GM18951 (cell line): Measurements from ENCODE around the gene DUOX1.
"Not testable (repeated sequence)": the region's sequence is repeated elsewhere in the genome, so short reads cannot be mapped to it uniquely, and the experiment has no call there.

Experiments
- POLR2A ChIP-seq: IDR thresholded peaks from 4 replicates; pipeline ENCODE4 v1.6.1; 2011; ENCODE audit warnings: mild to moderate bottlenecking; ENCODE audit not compliant: insufficient read length, insufficient read depth; ENCODE audit errors: extremely low read depth
- in situ Hi-C: fragments of 300-500 bp; cut with MboI; formaldehyde crosslinking; loops from one replicate; pipeline ENCODE4 v1.12.0; 2022; ENCODE audit warnings: low sequenced_read_pairs, mixed read lengths, inconsistent platforms; ENCODE audit not compliant: unreplicated experiment

DUOX1 gene

DNA sequence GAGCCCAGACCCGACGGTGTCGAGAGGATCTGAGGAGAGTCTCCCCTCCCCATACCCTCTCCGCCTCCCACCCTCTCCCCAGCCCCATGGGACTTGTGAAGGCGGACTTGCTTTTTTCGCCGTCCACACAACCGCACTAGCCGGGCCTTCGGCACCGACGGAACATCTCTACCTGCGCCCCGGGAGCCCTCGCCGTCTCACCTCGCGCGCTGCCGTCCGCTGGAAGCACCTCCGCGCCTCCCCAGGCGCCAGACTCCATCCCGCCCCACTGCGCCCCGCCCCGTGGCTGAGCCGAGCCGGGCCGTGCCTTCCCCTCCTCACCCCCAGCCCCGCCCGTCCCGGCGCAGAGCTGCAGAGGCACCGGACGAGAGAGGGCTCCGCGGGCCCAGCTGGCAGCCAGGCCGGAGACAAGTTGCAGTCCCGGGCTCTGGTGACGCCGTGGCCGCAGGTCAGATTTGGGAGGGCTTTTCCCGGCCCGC lies at the start of gene DUOX1, which contains the start of gene DUOXA1:
DUOX1 (plus strand) TSS at position 344 of the 479 bp plus-strand sequence. CDS start 1,973 bp downstream, outside the sequence.
DUOXA1 (minus strand) TSS at position 229 of the 479 bp plus-strand sequence. CDS start 6,865 bp downstream, outside the sequence.
- in situ Hi-C loops: no loop called here
- no peak for TF ChIP-seq POLR2A

DNA sequence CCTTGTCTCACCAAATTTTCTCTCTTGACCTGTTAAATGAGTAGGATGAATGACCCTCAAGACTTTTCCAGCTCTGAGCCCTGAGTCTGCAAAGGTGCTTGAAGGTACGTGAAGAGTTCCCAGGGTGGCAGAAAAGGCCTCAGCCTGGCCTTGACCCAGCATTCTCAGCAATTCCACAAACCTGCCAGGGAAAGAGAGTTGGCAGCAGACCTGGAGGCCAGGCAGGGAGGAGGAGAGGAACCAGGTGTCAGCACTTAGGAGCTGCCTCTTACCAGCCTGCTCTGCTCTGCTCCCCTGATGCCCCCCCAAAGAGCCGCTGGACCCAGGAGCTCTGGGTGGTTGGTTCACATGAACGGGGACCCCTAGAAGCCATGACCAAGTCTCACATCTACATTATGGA lies 49.2 kb upstream of the DUOX1 start:
- in situ Hi-C loops: not testable (repeated sequence)

DNA sequence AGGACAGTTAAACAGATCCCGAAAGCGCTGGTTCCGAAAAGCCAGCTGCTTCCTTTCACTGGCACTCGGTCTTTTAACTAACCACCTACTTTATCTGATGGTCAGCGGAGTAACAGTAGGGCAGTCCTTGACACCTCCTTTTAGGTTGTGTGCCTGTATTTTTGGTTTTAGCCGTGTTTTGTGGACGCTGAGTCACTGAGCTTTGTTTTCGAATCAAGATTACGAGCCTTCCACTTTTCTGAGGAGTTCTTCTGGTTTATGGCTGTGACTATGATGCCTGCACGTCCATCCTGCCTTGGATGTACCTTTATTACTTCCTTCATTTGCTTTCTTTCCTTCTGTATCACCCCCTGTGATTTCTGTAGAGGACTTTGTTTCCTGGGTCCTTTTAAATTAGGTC lies 47.4 kb upstream of the DUOX1 start:
- in situ Hi-C loops: not testable (repeated sequence)

DNA sequence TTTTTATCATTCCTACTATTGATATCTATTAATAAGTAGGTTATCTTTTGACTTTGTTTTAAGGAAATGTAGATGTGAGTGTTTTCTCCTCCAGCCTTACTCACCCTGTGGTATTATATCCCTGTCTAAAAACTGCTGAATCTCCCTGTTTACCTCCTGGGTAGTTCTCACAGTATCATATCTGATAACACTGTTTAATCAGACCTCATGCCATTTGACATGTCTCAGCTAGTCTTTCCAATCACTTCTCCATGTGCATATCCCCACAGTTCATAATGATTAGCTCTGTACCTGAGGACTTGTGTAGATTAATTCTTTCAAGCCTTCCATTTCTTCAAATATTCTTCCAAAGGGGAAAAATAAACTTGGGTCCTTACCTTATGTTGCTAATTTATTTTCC lies 46.6 kb upstream of the DUOX1 start:
- in situ Hi-C loops: no loop called here
- TF ChIP-seq POLR2A: no peak

DNA sequence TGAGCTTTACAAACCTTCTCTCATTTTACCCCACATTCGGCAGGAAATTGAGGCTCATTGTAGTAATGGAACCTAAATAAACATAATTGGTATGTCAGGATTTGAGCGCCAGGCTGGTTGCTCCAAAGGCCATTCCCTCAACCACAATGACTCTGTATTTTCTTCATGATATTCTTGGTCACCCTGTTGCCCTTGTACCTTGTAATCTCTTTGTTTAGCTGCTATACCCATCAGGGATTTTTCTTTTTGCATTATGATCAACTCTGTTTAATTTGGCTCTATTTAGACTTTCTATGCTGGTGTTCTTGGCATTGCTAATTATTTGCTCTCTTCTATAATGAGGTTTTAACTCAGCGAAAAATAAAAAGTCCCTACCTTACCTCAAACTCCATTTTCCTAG lies 45.6 kb upstream of the DUOX1 start:
- in situ Hi-C loops: no loop called here
- no peak for TF ChIP-seq POLR2A

DNA sequence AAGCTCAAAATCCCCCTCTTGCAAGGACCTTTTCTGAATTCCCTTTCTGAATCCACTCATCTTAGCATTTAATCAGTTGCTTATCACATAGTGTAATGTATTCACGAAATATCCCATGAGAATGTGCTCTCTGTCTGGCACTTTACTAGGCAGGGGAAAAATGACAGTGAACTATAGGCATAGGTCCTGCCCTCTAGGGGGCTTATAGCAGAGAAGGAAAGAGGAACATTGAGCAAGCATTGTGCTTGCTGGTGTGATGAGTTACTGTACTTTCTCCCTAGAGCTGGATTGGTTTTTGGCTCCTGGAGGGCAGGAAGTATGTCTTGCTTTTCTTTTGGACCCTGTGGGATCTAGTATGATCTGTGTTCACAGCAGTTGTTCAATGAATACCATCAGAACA lies 42.3 kb upstream of the DUOX1 start:
- in situ Hi-C loops: no loop called here
- TF ChIP-seq POLR2A: no peak

DNA sequence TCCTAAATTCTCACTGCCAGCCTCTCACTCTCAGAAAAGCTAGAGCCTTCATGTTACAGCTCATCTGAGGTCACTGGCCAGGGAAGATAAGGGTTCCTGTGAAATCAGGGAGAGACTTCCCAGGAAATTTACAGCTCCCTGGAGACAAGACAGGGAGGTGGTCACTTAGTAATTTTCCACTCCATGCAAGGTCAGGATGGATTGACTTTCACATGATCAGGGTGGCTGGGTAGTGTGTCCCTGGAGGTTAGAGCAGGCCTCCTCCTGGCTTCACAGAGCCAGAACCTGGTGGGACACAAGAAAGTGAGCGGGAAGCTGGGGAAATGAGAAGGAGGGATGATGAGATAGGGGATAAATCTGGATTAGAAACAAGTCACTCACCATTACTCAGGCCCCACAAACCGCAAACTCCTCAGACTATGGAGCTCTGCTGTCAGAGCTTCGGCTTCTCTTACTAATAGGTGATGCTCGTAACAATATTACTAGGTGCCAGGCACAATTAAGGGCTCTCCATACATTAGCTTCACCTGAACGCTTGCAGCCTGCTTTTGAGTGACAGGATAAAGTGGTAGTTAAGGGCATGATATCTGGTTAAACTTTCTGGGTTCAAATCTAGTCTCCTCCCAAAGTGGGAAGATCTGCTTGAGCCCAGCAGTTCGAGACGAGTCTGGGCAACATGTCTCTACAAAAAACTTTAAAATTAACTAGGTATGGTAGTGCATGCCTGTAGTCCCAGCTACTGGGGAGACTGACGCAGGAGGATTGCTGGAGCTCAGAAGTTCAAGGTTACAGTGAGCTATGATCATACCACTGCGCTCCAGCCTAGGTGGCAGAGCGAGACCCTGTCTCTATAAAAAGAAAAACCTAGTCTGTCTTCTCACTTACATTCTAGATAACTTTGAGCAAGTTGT lies 40.7 kb upstream of the DUOX1 start:
- in situ Hi-C loops: no loop called here
- TF ChIP-seq POLR2A: no peak

DNA sequence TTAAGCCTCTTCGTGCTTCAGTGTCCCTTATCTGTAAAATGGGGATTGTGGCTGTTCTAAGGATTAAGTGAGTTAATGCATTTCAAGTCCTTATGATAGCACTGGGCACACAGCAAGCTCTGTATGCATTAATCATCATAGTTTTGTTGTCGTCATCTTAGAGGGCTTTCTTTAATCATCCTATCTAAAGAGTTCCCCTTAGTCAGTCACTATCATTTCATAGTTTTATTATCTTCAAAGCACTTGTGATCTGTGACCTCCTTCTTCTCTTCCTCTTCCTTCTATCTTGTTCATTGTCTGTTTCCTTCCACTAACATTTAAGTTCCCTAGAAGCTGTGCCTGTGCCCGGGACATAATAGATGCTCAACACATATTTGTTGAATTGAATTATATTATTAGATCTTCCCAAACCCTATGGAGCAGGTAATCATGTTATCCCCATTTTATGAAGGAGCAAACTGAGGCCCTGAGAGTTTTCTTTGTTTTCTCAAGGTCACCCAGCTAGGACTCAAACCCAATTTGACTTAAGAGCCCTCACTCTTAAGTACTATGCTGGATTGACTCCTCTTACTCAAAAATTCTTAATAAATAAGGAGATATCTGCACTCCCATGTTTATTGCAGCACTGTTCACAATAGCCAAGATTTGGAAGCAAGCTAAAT lies 40.0 kb upstream of the DUOX1 start:
- no peak for TF ChIP-seq POLR2A
- in situ Hi-C loops: no loop called here

DNA sequence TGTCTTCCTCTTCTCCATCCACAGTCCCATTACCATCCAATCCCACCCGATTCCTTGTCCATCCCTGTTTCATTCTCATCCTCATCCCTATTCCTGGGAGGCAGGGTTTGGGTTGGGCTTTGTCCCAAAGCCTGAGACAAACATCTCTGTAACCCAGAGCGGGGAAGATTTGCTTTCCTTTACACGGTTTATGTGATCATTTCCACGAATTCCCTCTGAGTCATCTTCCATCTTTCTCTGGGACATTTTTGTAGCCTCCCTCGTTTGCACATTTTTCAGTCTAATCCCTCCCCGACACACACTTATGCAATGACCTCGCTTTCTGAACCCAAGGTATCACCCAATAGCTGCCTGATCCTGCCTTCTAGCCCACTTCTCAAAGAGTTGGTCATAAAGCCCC lies 38.6 kb upstream of the DUOX1 start:
- TF ChIP-seq POLR2A: no peak
- in situ Hi-C loops: no loop called here

DNA sequence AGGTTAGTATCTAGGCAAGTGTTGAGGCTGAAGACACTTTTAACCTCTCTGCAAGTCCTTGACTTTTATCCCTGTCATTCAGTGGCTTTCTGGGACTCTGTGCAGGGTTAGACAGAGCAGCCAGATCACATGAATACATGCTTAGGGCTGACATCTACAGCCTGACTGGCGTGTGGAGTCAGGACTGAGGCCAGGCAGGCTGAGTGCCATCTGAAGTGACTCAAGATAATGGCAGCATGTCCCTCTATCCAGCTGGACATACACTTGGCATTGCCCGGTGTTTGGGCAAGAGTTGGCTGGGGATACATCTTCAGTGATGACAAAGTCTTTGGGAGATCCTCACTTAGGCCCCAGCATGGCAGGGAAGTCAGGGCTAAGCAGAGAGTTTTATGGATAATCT lies 38.2 kb upstream of the DUOX1 start:
- TF ChIP-seq POLR2A: no peak
- in situ Hi-C loops: no loop called here

DNA sequence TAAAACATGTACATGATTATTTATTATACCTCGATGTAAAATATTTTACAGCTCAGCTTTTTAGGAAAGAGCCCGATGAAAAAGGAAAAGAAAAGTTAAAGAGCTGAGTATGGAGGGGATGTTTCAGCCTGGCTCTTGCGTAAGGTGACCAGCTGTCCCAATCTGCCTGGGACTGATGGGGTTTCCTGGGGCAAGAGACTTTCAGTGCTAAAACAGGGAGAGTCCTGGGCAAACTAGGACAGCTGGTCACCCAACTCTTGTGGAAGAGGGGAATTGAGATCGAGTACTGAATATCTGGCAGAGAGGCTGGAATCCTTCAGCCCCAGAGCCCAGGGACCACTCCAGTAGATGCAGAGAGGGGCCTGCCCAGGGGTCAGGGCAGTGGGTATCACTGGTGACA lies 36.8 kb upstream of the DUOX1 start:
- in situ Hi-C loops: no loop called here
- no peak for TF ChIP-seq POLR2A

DNA sequence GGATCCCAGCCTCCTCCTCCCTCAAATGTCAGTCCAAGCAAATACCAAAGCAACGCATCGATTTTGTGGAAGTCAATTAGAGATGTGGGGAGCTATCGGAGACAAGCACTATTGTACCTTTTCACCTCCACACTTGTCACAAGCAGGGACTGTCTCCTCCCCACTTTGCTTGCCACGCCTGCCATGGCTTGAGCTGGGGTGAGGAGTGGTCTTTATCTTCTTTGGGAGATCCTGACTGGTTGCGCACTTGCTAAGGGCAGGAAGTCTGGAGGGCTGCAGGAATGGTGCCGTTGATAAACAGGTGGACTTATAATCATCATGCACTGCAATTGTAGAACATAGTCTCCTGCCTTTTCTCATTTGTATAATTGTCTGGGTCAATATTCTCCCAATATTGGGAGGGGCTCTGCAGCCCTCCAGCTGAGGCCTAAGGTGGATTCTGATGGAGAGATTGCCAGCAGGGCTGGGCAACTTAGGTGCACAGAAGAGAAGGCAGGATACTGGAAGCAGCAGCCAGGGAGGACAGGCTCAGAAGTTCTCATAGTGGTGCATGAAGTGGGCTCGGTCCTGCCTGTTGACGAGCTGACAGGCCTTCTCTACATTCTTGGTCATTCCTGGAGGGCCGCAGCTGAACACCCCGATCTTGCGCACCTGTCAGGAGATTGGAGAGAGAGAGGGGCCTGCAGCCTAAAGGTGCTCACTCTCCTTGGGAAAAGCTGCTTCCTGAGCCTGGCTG lies 36.0 kb upstream of the DUOX1 start:
- in situ Hi-C loops: no loop called here
- TF ChIP-seq POLR2A: no peak

DNA sequence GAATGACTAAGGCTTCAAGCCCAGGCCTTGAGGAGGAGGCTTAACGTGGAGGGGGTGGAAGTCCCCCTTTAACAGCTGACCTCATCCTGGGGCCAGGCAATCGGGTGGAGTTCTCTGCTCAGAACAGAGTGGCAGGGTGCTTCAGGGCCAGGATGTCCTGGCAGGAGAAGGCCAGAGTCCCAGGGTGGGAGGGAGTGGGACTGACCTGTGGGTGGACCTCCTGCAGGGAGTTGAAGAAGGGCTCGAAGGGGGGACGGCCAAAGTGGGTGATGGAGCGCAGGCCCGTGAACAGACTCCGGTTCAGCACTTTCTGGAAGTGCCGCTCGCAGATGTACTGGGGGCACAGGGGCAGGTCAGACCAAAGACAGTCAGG lies 35.5 kb upstream of the DUOX1 start:
- in situ Hi-C loops: no loop called here
- no peak for TF ChIP-seq POLR2A
